NCI-H2227 (cell line): ENCODE results near the gene DNM3.
A peak's percentile ranks its signal among the peaks of the same experiment; 100 is the strongest.

ENCODE experiments used
- DNase-seq: peaks from one replicate; lab custom pipeline; 2025; ENCODE audit not compliant: unreplicated experiment; lab: John Stamatoyannopoulos, UW

The DNM3 gene

GRCh38 chr1:172383536-172383935, 542.2 kb downstream of the DNM3 start:
- DNase-seq = no peak

- no peak for DNase-seq
These were observed 543.4 kb downstream of the DNM3 start for GRCh38 chr1:172384656-172385055.

GRCh38 chr1:172386046-172386445, 544.7 kb downstream of the DNM3 start:
- DNase-seq = no peak

GRCh38 chr1:172388490-172388889, 547.2 kb downstream of the DNM3 start:
- no peak for DNase-seq

- no peak for DNase-seq
These were observed 549.0 kb downstream of the DNM3 start for GRCh38 chr1:172390301-172390682.

- no peak for DNase-seq
These were observed 549.6 kb downstream of the DNM3 start for GRCh38 chr1:172390683-172391551.

- no peak for DNase-seq
These were observed 550.7 kb downstream of the DNM3 start for GRCh38 chr1:172391976-172392375.

GRCh38 chr1:172393354-172393753, 552.1 kb downstream of the DNM3 start:
- DNase-seq = no peak

- DNase-seq = no peak
These were observed 552.9 kb downstream of the DNM3 start for GRCh38 chr1:172394141-172394751.

- no peak for DNase-seq
These were observed 553.5 kb downstream of the DNM3 start for GRCh38 chr1:172394811-172395210.

- DNase-seq = no peak
These were observed 554.3 kb downstream of the DNM3 start for GRCh38 chr1:172395576-172395975.

- no peak for DNase-seq
These were observed 555.9 kb downstream of the DNM3 start for GRCh38 chr1:172397221-172397620.

- DNase-seq = no peak
These were observed 556.3 kb downstream of the DNM3 start for GRCh38 chr1:172397633-172398032.

GRCh38 chr1:172398193-172398592, 556.9 kb downstream of the DNM3 start:
- no peak for DNase-seq

- peak; percentile 56 for DNase-seq
These were observed 557.9 kb downstream of the DNM3 start for GRCh38 chr1:172398970-172399755.

- no peak for DNase-seq
These were observed 558.7 kb downstream of the DNM3 start for GRCh38 chr1:172399756-172400721.

GRCh38 chr1:172400722-172401105, 559.4 kb downstream of the DNM3 start:
- no peak for DNase-seq

GRCh38 chr1:172401477-172401876, 560.2 kb downstream of the DNM3 start:
- DNase-seq = no peak

GRCh38 chr1:172401892-172402291, 560.6 kb downstream of the DNM3 start:
- no peak for DNase-seq

- DNase-seq = no peak
These were observed 561.7 kb downstream of the DNM3 start for GRCh38 chr1:172402878-172403569.
